GM23338 (cell line): Measurements from ENCODE around the gene FBLN5. TPM values are rescaled to one million over a fixed set of nuclear protein-coding genes. Genes with fewer than 3 reads are reported as not detected.

ENCODE experiments used
- ATAC-seq: fragments of 200-7000 bp; cut with Tn5 transposase; 3 replicates; pipeline ENCODE4 v1.9.1; 2020
- DNase-seq: peaks from one replicate; pipeline ENCODE4 v3.0.0-alpha.2; 2015; ENCODE audit warnings: low spot score
- H2AFZ ChIP-seq: fragments of 200-600 bp; sonication (generic); 2 replicates; pipeline ENCODE4 v1.8.0; 2016; ENCODE audit warnings: antibody characterized with exemption, mild to moderate bottlenecking, moderate library complexity
- H3F3A ChIP-seq: fragments of 200-600 bp; sonication (generic); replicated peaks from 2 replicates; pipeline ENCODE4 v1.8.0; 2017; ENCODE audit warnings: antibody characterized with exemption, mixed run types, low read depth
- H3K27ac ChIP-seq: fragments of 200-600 bp; sonication (generic); 2 replicates; pipeline ENCODE4 v1.6.1; 2016; ENCODE audit warnings: low read depth
- H3K27me3 ChIP-seq: fragments of 200-600 bp; sonication (generic); 2 replicates; pipeline ENCODE4 v1.8.0; 2016; ENCODE audit warnings: mild to moderate bottlenecking, mixed run types, moderate library complexity; ENCODE audit not compliant: insufficient read depth
- H3K36me3 ChIP-seq: fragments of 200-600 bp; sonication (generic); 2 replicates; pipeline ENCODE4 v1.8.0; 2016; ENCODE audit warnings: mild to moderate bottlenecking; ENCODE audit not compliant: insufficient read depth
- H3K4me1 ChIP-seq: fragments of 200-600 bp; sonication (generic); 2 replicates; pipeline ENCODE4 v1.8.0; 2016; ENCODE audit warnings: mild to moderate bottlenecking, moderate library complexity; ENCODE audit not compliant: insufficient read depth
- H3K4me2 ChIP-seq: fragments of 200-600 bp; sonication (generic); 2 replicates; pipeline ENCODE4 v1.7.1; 2017; ENCODE audit warnings: mixed run types
- H3K4me3 ChIP-seq: fragments of 200-600 bp; sonication (generic); 2 replicates; pipeline ENCODE4 v1.6.1; 2016; ENCODE audit warnings: mixed run types
- H3K79me2 ChIP-seq: fragments of 200-600 bp; sonication (generic); replicated peaks from 2 replicates; pipeline ENCODE4 v1.8.0; 2017; ENCODE audit warnings: mild to moderate bottlenecking; ENCODE audit not compliant: insufficient read depth
- H3K9me2 ChIP-seq: fragments of 200-600 bp; sonication (generic); 2 replicates; pipeline ENCODE4 v1.8.0; 2017; ENCODE audit not compliant: insufficient read depth
- H4K20me1 ChIP-seq: fragments of 200-600 bp; sonication (generic); replicated peaks from 2 replicates; pipeline ENCODE4 v1.8.0; 2017; ENCODE audit warnings: mild to moderate bottlenecking; ENCODE audit not compliant: insufficient read depth
- H3K27ac Mint-ChIP-seq: 2 replicates; pipeline ENCODE4 v1.8.0; 2020; ENCODE audit warnings: inconsistent platforms, mild to moderate bottlenecking, moderate library complexity, mixed read lengths
- H3K27me3 Mint-ChIP-seq: 3 replicates; pipeline ENCODE4 v1.8.0; 2022; ENCODE audit warnings: low read depth, mild to moderate bottlenecking, moderate library complexity, mixed read lengths, inconsistent platforms; ENCODE audit not compliant: insufficient read depth, poor library complexity
- H3K36me3 Mint-ChIP-seq: 3 replicates; pipeline ENCODE4 v1.8.0; 2021; ENCODE audit warnings: low read depth, mild to moderate bottlenecking, inconsistent platforms, moderate library complexity, mixed read lengths
- H3K4me1 Mint-ChIP-seq: 3 replicates; pipeline ENCODE4 v1.8.0; 2020; ENCODE audit warnings: mild to moderate bottlenecking, inconsistent platforms, mixed read lengths
- H3K4me3 Mint-ChIP-seq: 3 replicates; pipeline ENCODE4 v1.8.0; 2021; ENCODE audit warnings: moderate library complexity, mild to moderate bottlenecking, inconsistent platforms, mixed read lengths
- H3K9me3 Mint-ChIP-seq: 3 replicates; pipeline ENCODE4 v1.8.0; 2020; ENCODE audit warnings: moderate library complexity, mild to moderate bottlenecking, inconsistent platforms, mixed read lengths
- CREB1 ChIP-seq: fragments of 250-450 bp; sonication (Bioruptor Pico); IDR thresholded peaks from 2 replicates; pipeline ENCODE4 v1.5.0; 2020; ENCODE audit warnings: low read depth, mild to moderate bottlenecking, moderate library complexity
- EZH2 ChIP-seq: fragments of 200-600 bp; sonication (generic); IDR thresholded peaks from one replicate; pipeline ENCODE4 v1.8.0; 2017; ENCODE audit warnings: antibody characterized with exemption, mild to moderate bottlenecking, low read depth; ENCODE audit not compliant: unreplicated experiment
- EZH2phosphoT487 ChIP-seq: fragments of 200-600 bp; sonication (generic); IDR thresholded peaks from one replicate; pipeline ENCODE4 v1.8.1; 2018; ENCODE audit warnings: antibody characterized with exemption; ENCODE audit not compliant: unreplicated experiment
- JUNB ChIP-seq: IDR thresholded peaks from one replicate; pipeline ENCODE4 v1.6.1; 2016; ENCODE audit warnings: antibody characterized with exemption; ENCODE audit not compliant: unreplicated experiment
- NANOG ChIP-seq: IDR thresholded peaks from 2 replicates; pipeline ENCODE4 v1.6.1; 2016; ENCODE audit warnings: antibody characterized with exemption, borderline replicate concordance
- POLR2AphosphoS5 ChIP-seq: IDR thresholded peaks from 2 replicates; pipeline ENCODE4 v1.6.1; 2016; ENCODE audit warnings: antibody characterized with exemption, low read depth
- STAT1 ChIP-seq: IDR thresholded peaks from one replicate; pipeline ENCODE4 v1.6.1; 2016; ENCODE audit warnings: antibody characterized with exemption; ENCODE audit not compliant: unreplicated experiment
- ZNF114 ChIP-seq: fragments of 250-450 bp; sonication (Bioruptor Pico); IDR thresholded peaks from 2 replicates; pipeline ENCODE4 v1.5.0; 2020; ENCODE audit warnings: mild to moderate bottlenecking, moderate library complexity
- ZNF331 ChIP-seq: fragments of 250-450 bp; sonication (Bioruptor Pico); IDR thresholded peaks from 2 replicates; pipeline ENCODE4 v1.5.0; 2020; ENCODE audit warnings: low read depth, mild to moderate bottlenecking, moderate library complexity
- polyA plus RNA-seq: library from polyadenylated mRNA; unstranded; fragments of >200 nt; fragmentation: Nextera tagmentation; extraction: Ambion mirVana; gene quantifications from 2 replicates; pipeline ENCODE4 v1.2.1, GENCODE V29; 2016
- total RNA-seq: library from RNA; depleted of rRNA; stranded (reverse); fragments of >200 nt; shearing (Covaris generic); gene quantifications from 2 replicates; pipeline ENCODE4 v1.2.3, GENCODE V29; 2014
- TF ChIP-seq, protein P1 (sequence below): fragments of 250-450 bp; sonication (Bioruptor Pico); IDR thresholded peaks from 2 replicates; pipeline ENCODE4 v1.5.0; 2020; ENCODE audit warnings: mild to moderate bottlenecking, moderate library complexity
- TF ChIP-seq, protein P2 (sequence below): IDR thresholded peaks from one replicate; pipeline ENCODE4 v1.6.1; 2018; ENCODE audit warnings: antibody characterized with exemption; ENCODE audit not compliant: unreplicated experiment
- TF ChIP-seq, protein P3 (sequence below), 2 experiments: fragments of 200-600 bp in 1 of 2; sonication (generic) in 1 of 2; conservative IDR thresholded peaks; 2 replicates each; pipeline versions ENCODE4 v1.5.1 to v1.6.1; 2016 to 2017; ENCODE audit warnings: antibody characterized with exemption in 2 of 2, low read depth in 2 of 2, mild to moderate bottlenecking in 2 of 2, moderate library complexity in 1 of 2
- TF ChIP-seq, protein P4 (sequence below): IDR thresholded peaks from 2 replicates; pipeline ENCODE4 v1.6.1; 2016; ENCODE audit warnings: antibody characterized with exemption

The FBLN5 gene
- total and polyA plus RNA-seq, 2 experiments from 2014 or later: 4.3 to 4.9 TPM

DNA sequence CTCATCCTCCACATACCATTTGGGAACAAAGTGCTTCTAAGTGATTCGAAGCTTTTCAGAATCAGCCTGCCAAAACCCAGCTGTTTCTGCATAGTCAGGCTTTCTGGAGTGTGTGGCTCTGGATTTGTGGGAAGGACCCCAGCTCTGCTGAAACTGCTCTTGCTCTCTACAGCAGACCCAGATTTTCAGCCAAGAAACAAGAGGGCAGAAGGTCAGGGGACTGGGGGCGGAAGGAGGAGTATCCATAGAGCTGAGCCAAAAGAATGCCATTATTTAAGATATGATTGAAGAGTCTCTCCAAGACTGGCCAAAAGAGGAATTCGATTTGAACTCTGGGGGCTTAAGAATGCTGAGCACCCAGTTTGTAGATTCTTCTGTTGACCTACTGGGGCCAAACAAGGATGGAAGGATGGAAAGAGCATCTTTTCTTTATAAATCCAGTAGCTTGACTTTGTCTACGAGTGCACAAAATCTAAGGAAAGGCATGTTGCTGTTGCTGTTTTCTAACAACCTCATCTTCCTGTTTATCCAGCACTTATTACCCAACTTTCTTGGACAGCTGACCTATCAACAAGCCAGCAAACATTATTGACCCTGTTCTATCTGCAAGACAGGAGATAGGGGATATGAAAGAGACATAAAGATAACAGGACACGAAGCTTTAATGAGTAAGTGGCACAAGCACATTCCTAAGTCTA, 29.2 kb downstream of the FBLN5 start (continued):
- TF ChIP-seq CREB1 (CRISPR knock-in tag): no peak

DNA sequence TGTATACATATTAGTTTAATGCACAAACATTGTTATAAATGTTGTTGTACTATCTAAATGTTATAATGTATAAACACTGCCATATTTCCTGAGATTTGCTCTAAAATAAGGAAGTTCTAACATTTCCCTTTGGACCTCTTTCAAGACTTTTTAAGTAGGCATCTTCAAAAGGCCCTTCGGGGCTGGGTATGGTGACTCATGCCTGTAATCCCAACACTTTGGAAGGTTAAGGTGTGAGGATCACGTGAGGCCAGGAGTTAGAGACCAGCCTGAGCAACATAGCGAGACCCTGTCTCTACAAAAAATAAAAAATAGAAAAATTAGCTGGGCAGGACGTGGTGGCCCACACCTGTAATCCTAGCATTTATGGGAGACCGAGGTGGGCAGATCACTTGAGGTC, 35.5 kb downstream of the FBLN5 start:
- Mint-ChIP-seq H3K4me1 (peaks cover 2% of the 10 kb centered on the region; the same call in 1 of the 3 replicates), H3K4me3 (no peak overlapping the region), H3K27ac (no peak overlapping the region), H3K36me3 (no peaks in the 10 kb centered on the region; the same call in 2 of the 3 replicates), H3K27me3 (peaks cover 2% of the 10 kb centered on the region), H3K9me3 (no peaks in the 10 kb centered on the region; the same call in 2 of the 3 replicates)
- H3K36me3 ChIP-seq: no peaks in the 10 kb centered on the region
- H3K27ac ChIP-seq: no peak overlapping the region
- H3K4me3 ChIP-seq: no peak overlapping the region
- no peaks in the 10 kb centered on the region for H3K9me2 ChIP-seq
- H3K4me2 ChIP-seq: no peak overlapping the region
- no peak for DNase-seq
- no peaks in the 10 kb centered on the region for H4K20me1 ChIP-seq
- H3F3A ChIP-seq: no peaks in the 10 kb centered on the region
- TF ChIP-seq EZH2 (no peak), STAT1 (no peak), JUNB (no peak), ZNF331 (CRISPR knock-in tag) (no peak), EZH2phosphoT487 (no peak), POLR2AphosphoS5 (no peak), ZNF114 (no peak), CREB1 (CRISPR knock-in tag) (no peak), NANOG (no peak)
- TF ChIP-seq, protein P1, sequence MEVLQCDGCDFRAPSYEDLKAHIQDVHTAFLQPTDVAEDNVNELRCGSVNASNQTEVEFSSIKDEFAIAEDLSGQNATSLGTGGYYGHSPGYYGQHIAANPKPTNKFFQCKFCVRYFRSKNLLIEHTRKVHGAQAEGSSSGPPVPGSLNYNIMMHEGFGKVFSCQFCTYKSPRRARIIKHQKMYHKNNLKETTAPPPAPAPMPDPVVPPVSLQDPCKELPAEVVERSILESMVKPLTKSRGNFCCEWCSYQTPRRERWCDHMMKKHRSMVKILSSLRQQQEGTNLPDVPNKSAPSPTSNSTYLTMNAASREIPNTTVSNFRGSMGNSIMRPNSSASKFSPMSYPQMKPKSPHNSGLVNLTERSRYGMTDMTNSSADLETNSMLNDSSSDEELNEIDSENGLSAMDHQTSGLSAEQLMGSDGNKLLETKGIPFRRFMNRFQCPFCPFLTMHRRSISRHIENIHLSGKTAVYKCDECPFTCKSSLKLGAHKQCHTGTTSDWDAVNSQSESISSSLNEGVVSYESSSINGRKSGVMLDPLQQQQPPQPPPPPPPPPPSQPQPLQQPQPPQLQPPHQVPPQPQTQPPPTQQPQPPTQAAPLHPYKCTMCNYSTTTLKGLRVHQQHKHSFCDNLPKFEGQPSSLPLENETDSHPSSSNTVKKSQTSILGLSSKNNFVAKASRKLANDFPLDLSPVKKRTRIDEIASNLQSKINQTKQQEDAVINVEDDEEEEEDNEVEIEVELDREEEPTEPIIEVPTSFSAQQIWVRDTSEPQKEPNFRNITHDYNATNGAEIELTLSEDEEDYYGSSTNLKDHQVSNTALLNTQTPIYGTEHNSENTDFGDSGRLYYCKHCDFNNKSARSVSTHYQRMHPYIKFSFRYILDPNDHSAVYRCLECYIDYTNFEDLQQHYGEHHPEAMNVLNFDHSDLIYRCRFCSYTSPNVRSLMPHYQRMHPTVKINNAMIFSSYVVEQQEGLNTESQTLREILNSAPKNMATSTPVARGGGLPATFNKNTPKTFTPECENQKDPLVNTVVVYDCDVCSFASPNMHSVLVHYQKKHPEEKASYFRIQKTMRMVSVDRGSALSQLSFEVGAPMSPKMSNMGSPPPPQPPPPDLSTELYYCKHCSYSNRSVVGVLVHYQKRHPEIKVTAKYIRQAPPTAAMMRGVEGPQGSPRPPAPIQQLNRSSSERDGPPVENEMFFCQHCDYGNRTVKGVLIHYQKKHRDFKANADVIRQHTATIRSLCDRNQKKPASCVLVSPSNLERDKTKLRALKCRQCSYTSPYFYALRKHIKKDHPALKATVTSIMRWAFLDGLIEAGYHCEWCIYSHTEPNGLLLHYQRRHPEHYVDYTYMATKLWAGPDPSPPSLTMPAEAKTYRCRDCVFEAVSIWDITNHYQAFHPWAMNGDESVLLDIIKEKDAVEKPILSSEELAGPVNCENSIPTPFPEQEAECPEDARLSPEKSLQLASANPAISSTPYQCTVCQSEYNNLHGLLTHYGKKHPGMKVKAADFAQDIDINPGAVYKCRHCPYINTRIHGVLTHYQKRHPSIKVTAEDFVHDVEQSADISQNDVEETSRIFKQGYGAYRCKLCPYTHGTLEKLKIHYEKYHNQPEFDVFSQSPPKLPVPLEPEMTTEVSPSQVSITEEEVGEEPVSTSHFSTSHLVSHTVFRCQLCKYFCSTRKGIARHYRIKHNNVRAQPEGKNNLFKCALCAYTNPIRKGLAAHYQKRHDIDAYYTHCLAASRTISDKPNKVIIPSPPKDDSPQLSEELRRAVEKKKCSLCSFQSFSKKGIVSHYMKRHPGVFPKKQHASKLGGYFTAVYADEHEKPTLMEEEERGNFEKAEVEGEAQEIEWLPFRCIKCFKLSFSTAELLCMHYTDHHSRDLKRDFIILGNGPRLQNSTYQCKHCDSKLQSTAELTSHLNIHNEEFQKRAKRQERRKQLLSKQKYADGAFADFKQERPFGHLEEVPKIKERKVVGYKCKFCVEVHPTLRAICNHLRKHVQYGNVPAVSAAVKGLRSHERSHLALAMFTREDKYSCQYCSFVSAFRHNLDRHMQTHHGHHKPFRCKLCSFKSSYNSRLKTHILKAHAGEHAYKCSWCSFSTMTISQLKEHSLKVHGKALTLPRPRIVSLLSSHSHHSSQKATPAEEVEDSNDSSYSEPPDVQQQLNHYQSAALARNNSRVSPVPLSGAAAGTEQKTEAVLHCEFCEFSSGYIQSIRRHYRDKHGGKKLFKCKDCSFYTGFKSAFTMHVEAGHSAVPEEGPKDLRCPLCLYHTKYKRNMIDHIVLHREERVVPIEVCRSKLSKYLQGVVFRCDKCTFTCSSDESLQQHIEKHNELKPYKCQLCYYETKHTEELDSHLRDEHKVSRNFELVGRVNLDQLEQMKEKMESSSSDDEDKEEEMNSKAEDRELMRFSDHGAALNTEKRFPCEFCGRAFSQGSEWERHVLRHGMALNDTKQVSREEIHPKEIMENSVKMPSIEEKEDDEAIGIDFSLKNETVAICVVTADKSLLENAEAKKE (CRISPR knock-in tag): no peak
- TF ChIP-seq, protein P2, sequence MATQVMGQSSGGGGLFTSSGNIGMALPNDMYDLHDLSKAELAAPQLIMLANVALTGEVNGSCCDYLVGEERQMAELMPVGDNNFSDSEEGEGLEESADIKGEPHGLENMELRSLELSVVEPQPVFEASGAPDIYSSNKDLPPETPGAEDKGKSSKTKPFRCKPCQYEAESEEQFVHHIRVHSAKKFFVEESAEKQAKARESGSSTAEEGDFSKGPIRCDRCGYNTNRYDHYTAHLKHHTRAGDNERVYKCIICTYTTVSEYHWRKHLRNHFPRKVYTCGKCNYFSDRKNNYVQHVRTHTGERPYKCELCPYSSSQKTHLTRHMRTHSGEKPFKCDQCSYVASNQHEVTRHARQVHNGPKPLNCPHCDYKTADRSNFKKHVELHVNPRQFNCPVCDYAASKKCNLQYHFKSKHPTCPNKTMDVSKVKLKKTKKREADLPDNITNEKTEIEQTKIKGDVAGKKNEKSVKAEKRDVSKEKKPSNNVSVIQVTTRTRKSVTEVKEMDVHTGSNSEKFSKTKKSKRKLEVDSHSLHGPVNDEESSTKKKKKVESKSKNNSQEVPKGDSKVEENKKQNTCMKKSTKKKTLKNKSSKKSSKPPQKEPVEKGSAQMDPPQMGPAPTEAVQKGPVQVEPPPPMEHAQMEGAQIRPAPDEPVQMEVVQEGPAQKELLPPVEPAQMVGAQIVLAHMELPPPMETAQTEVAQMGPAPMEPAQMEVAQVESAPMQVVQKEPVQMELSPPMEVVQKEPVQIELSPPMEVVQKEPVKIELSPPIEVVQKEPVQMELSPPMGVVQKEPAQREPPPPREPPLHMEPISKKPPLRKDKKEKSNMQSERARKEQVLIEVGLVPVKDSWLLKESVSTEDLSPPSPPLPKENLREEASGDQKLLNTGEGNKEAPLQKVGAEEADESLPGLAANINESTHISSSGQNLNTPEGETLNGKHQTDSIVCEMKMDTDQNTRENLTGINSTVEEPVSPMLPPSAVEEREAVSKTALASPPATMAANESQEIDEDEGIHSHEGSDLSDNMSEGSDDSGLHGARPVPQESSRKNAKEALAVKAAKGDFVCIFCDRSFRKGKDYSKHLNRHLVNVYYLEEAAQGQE: no peak
- TF ChIP-seq, protein P3, sequence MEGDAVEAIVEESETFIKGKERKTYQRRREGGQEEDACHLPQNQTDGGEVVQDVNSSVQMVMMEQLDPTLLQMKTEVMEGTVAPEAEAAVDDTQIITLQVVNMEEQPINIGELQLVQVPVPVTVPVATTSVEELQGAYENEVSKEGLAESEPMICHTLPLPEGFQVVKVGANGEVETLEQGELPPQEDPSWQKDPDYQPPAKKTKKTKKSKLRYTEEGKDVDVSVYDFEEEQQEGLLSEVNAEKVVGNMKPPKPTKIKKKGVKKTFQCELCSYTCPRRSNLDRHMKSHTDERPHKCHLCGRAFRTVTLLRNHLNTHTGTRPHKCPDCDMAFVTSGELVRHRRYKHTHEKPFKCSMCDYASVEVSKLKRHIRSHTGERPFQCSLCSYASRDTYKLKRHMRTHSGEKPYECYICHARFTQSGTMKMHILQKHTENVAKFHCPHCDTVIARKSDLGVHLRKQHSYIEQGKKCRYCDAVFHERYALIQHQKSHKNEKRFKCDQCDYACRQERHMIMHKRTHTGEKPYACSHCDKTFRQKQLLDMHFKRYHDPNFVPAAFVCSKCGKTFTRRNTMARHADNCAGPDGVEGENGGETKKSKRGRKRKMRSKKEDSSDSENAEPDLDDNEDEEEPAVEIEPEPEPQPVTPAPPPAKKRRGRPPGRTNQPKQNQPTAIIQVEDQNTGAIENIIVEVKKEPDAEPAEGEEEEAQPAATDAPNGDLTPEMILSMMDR (conservative IDR thresholded peaks at IDR 0.05; ENCODE audit: low read depth in 2 of 2): no peak
- TF ChIP-seq, protein P4, sequence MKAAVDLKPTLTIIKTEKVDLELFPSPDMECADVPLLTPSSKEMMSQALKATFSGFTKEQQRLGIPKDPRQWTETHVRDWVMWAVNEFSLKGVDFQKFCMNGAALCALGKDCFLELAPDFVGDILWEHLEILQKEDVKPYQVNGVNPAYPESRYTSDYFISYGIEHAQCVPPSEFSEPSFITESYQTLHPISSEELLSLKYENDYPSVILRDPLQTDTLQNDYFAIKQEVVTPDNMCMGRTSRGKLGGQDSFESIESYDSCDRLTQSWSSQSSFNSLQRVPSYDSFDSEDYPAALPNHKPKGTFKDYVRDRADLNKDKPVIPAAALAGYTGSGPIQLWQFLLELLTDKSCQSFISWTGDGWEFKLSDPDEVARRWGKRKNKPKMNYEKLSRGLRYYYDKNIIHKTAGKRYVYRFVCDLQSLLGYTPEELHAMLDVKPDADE: no peak
- no peaks in the 10 kb centered on the region for H3K27me3 ChIP-seq
- no peaks in the 10 kb centered on the region for H3K4me1 ChIP-seq
- no peaks in the 10 kb centered on the region for H3K79me2 ChIP-seq
- ATAC-seq: no peak
- no peak overlapping the region for H2AFZ ChIP-seq
